ENCODE results near the gene GDF9.

GRCh38 chr5:132841305-132841704 is 25.0 kb downstream of the GDF9 start:
- TF ChIP-seq BHLHE40 (IDR thresholded peaks at IDR 0.05; ENCODE audit: borderline replicate concordance) (no peak), ELF4 (IDR thresholded peaks at IDR 0.05) (no peak), FOXA1 (IDR thresholded peaks at IDR 0.05) (no peak), HDGF (IDR thresholded peaks at IDR 0.05; ENCODE audit: borderline replicate concordance) (no peak), SP1 (IDR thresholded peaks at IDR 0.05) (no peak), FOXK2 (IDR thresholded peaks at IDR 0.05) (no peak), SUZ12 (IDR thresholded peaks at IDR 0.05) (no peak), FOXM1 (IDR thresholded peaks at IDR 0.05; ENCODE audit: borderline replicate concordance) (no peak)
